IMR-90 (cell line): ENCODE results near the gene CRYAA.

Experiments
- CEBPB ChIP-seq: IDR thresholded peaks from 2 replicates; pipeline ENCODE4 v1.6.1; 2012; ENCODE audit warnings: low read depth, low read length, improper control_type of control experiment
- CHD1 ChIP-seq: IDR thresholded peaks from 2 replicates; pipeline ENCODE4 v1.6.1; 2012; ENCODE audit warnings: low read depth, low read length, improper control_type of control experiment
- MAZ ChIP-seq: IDR thresholded peaks from 2 replicates; pipeline ENCODE4 v1.6.1; 2012; ENCODE audit warnings: low read depth, mild to moderate bottlenecking, low read length, improper control_type of control experiment, moderate library complexity, borderline replicate concordance
- MXI1 ChIP-seq: IDR thresholded peaks from 2 replicates; pipeline ENCODE4 v1.6.1; 2012; ENCODE audit warnings: low read depth, mild to moderate bottlenecking, low read length, moderate library complexity, borderline replicate concordance
- NFE2L2 ChIP-seq: fragments of 150-350 bp; IDR thresholded peaks from 2 replicates; pipeline ENCODE4 v1.6.1; 2016; ENCODE audit warnings: low read depth, mild to moderate bottlenecking, low read length
- POLR2A ChIP-seq: IDR thresholded peaks from 2 replicates; pipeline ENCODE4 v1.6.1; 2012; ENCODE audit warnings: mild to moderate bottlenecking, low read depth, low read length
- RAD21 ChIP-seq: IDR thresholded peaks from 2 replicates; pipeline ENCODE4 v1.6.1; 2012; ENCODE audit warnings: low read length, improper control_type of control experiment
- RCOR1 ChIP-seq: IDR thresholded peaks from 2 replicates; pipeline ENCODE4 v1.6.1; 2012; ENCODE audit warnings: mild to moderate bottlenecking, low read length, improper control_type of control experiment; ENCODE audit not compliant: insufficient replicate concordance
- USF2 ChIP-seq: fragments of 150-350 bp; IDR thresholded peaks from 2 replicates; pipeline ENCODE4 v1.6.1; 2017; ENCODE audit warnings: mild to moderate bottlenecking, antibody characterized with exemption, low read length, low read depth
- TF ChIP-seq, protein P1 (sequence below): conservative IDR thresholded peaks from 2 replicates; pipeline ENCODE4 v1.5.1; 2012; ENCODE audit warnings: mild to moderate bottlenecking, low read depth, low read length, improper control_type of control experiment

- TF ChIP-seq MXI1 (no peak), RAD21 (no peak), CEBPB (no peak), NFE2L2 (no peak), CHD1 (no peak), MAZ (no peak), USF2 (no peak), POLR2A (no peak), RCOR1 (no peak)
- TF ChIP-seq, protein P1, sequence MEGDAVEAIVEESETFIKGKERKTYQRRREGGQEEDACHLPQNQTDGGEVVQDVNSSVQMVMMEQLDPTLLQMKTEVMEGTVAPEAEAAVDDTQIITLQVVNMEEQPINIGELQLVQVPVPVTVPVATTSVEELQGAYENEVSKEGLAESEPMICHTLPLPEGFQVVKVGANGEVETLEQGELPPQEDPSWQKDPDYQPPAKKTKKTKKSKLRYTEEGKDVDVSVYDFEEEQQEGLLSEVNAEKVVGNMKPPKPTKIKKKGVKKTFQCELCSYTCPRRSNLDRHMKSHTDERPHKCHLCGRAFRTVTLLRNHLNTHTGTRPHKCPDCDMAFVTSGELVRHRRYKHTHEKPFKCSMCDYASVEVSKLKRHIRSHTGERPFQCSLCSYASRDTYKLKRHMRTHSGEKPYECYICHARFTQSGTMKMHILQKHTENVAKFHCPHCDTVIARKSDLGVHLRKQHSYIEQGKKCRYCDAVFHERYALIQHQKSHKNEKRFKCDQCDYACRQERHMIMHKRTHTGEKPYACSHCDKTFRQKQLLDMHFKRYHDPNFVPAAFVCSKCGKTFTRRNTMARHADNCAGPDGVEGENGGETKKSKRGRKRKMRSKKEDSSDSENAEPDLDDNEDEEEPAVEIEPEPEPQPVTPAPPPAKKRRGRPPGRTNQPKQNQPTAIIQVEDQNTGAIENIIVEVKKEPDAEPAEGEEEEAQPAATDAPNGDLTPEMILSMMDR: no peak
These were observed 38.2 kb downstream of the CRYAA start for GRCh38 chr21:43207043-43207315.
